AG04449 (cell line): ENCODE results near the gene TNFAIP2.
A peak's percentile ranks its signal among the peaks of the same experiment; 100 is the strongest.

ENCODE experiments used
- CTCF ChIA-PET: fragments of 350-600 bp; formaldehyde crosslinking; extraction: SDS; loops from one replicate; lab custom pipeline; 2021; ENCODE audit warnings: antibody characterized with exemption; lab: Yijun Ruan, JAX
- POLR2A ChIA-PET: fragments of 400-600, 350-600 bp; formaldehyde crosslinking; extraction: SDS; loops from one replicate; lab custom pipeline; 2020; ENCODE audit warnings: antibody characterized with exemption, inconsistent platforms; lab: Yijun Ruan, JAX
- DNase-seq: peaks from one replicate; pipeline ENCODE4 v3.0.0-alpha.2; 2010; ENCODE audit warnings: low read depth, low spot score
- H3K4me3 ChIP-seq: 2 replicates; pipeline ENCODE4 v1.5.1; 2011; ENCODE audit warnings: low read depth, mild to moderate bottlenecking, control low read depth, low read length
- TF ChIP-seq, protein P1 (sequence below): IDR thresholded peaks from one replicate; pipeline ENCODE4 v1.5.1; 2011; ENCODE audit warnings: mild to moderate bottlenecking, moderate library complexity, low read length, control low read depth, inconsistent platforms; ENCODE audit not compliant: insufficient read depth; ENCODE audit errors: missing control alignments

The TNFAIP2 gene

DNA sequence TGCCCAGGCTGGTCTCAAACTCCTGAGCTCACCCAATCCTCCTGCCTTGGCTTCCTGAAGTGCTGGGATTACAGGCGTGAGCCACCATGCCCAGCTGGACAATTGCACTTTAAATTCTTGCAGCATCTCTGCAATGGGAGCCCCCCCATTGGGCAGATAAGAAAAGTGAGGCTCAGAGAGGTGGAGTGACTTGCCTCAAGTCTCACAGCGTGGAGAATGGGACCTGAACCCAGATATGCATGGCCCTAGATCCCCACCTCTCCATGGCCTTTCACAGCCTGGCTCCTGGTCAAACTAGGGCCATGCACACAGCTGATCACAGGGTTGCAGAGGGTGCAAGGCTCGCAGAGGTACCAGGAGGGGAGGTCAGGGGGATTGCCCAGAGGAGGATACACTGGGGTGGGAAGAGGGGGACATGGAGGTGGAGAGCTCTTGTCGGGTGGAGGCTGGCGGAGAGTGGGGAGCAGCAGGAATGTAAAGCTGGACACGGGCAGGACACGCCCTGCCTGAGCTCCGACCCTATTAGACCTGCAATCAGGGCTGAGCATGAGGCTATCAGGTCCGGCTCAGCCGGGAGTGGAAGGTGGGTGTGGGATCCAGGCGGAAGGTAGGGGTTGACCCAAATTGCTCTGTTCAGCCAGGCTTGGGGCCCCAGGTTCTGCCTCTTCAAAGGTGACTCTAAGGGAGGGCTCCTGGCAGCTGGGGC is 21.9 kb upstream of the TNFAIP2 start:
- DNase-seq = no peak
- TF ChIP-seq, protein P1, sequence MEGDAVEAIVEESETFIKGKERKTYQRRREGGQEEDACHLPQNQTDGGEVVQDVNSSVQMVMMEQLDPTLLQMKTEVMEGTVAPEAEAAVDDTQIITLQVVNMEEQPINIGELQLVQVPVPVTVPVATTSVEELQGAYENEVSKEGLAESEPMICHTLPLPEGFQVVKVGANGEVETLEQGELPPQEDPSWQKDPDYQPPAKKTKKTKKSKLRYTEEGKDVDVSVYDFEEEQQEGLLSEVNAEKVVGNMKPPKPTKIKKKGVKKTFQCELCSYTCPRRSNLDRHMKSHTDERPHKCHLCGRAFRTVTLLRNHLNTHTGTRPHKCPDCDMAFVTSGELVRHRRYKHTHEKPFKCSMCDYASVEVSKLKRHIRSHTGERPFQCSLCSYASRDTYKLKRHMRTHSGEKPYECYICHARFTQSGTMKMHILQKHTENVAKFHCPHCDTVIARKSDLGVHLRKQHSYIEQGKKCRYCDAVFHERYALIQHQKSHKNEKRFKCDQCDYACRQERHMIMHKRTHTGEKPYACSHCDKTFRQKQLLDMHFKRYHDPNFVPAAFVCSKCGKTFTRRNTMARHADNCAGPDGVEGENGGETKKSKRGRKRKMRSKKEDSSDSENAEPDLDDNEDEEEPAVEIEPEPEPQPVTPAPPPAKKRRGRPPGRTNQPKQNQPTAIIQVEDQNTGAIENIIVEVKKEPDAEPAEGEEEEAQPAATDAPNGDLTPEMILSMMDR = no peak
- no peak overlapping the region for H3K4me3 ChIP-seq
- POLR2A ChIA-PET = interaction anchor here (0.7 kb wide), 1 partner anchor 290 kb away, joined by 3 read pairs; no protein-coding TSS in a partner anchor
- CTCF ChIA-PET = interaction anchor here (0.7 to 9.9 kb wide), 4 partner anchors 10 to 190 kb away, joined by 3 to 171 read pairs (median 22); no protein-coding TSS in a partner anchor

DNA sequence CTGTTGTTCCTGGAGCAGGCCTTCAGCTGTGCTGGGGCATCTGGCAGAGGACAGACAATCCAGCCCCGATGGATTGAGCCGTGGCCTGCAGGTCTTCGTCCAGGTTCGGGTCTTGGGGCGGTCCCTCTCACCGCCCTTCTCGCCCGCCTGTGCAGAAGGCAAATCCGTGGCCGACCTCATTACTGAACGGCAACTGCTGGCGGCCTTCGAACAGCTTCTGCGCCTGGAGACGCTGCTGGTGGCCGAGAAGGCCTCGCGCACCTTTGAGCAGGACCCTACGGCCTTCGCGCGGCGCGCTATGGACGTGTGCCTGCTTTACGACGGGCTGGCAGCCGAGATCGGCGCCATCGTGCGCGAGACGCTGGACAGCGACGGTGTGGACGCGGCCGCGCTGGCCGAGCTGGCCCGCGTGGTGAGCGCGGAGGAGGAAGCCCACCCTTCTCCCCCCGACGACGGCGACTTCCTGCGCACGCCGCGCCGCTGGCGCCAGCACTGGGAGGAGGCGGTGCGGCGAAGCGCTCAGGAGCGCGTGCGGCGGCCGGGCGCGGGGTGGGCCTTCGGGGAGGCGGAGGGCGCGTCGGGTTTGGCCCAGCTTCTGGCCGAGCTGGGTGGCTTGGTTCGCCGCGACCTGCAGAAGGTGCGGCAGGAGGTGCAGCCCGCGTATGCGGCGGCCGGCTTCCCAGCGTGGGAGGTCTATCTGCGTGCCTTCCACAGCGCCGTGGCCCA is 21.1 kb upstream of the TNFAIP2 start:
- ChIA-PET CTCF (interaction anchor here (3.2 to 9.9 kb wide), 5 partner anchors 22 to 189 kb away, joined by 17 to 171 read pairs (median 42); no protein-coding TSS in a partner anchor), POLR2A (no interaction called here)
- no peak overlapping the region for H3K4me3 ChIP-seq

GRCh38 chr14:103102689-103103260 is 20.5 kb upstream of the TNFAIP2 start:
- DNase-seq = no peak
- POLR2A ChIA-PET = no interaction called here
- no peak overlapping the region for H3K4me3 ChIP-seq
- TF ChIP-seq, protein P1 = no peak
- CTCF ChIA-PET = interaction anchor here (3.2 to 9.9 kb wide), 9 partner anchors 7 to 189 kb away, joined by 17 to 171 read pairs (median 42); partner anchors contain the start of gene EXOC3L4

More for the DNA sequence above, 21.1 kb upstream of the TNFAIP2 start:
- DNase-seq = no peak
- TF ChIP-seq, protein P1 = no peak

GRCh38 chr14:103103461-103104388 is 19.5 kb upstream of the TNFAIP2 start:
- ChIA-PET CTCF (interaction anchor here (0.7 to 9.9 kb wide), 33 partner anchors 8 to 232 kb away, joined by 3 to 171 read pairs (median 7); partner anchors contain the start of gene EXOC3L4), POLR2A (no interaction called here)
- H3K4me3 ChIP-seq = no peak overlapping the region; the same call in 1 of the 2 replicates
- no peak for DNase-seq
- TF ChIP-seq, protein P1 = peak; percentile 43

- no peak overlapping the region for H3K4me3 ChIP-seq
- TF ChIP-seq, protein P1 = no peak
- ChIA-PET CTCF (interaction anchor here (0.6 to 9.9 kb wide), 54 partner anchors 9 to 1027 kb away, joined by 3 to 171 read pairs (median 6); partner anchors contain the start of gene EXOC3L4), POLR2A (interaction anchor here (1.0 kb wide), 1 partner anchor 229 kb away, joined by 3 read pairs; the partner anchor contains the start of gene EIF5)
- no peak for DNase-seq
Observed at GRCh38 chr14:103104389-103104653, 18.9 kb upstream of the TNFAIP2 start.
